GM21825 (cell line): Measurements from ENCODE around the gene FBXO21.

ENCODE experiments used
- ATAC-seq: cut with Tn5 transposase; IDR thresholded peaks from one replicate; pipeline ENCODE4 v1.9.1; 2021; ENCODE audit warnings: mild to moderate bottlenecking, moderate library complexity; ENCODE audit not compliant: unreplicated experiment

Gene FBXO21

GRCh38 chr12:117166107-117166506 is 24.2 kb downstream of the FBXO21 start:
- no peak for ATAC-seq

GRCh38 chr12:117165342-117165741 is 24.9 kb downstream of the FBXO21 start:
- no peak for ATAC-seq

- ATAC-seq, result no peak
These were observed 27.6 kb downstream of the FBXO21 start for GRCh38 chr12:117162633-117163032.

DNA sequence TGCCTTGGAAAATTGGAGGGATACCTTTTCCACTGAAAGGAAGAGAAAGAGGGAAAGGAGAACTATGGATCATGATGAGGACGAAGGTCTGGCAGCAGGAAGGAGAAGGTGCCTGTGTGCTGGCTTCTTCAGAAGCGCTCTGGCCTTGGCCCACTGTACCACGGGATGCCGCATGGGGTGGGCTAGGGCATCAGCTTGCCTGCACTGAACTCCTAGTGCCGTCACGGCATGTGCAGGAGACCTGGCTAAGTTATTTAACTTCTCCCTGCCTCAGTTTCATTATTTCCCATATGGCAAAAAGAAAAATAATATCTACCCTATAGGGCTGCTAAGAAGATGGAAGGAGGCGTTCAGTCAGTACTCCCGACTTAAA is 28.1 kb downstream of the FBXO21 start:
- ATAC-seq, result no peak

DNA sequence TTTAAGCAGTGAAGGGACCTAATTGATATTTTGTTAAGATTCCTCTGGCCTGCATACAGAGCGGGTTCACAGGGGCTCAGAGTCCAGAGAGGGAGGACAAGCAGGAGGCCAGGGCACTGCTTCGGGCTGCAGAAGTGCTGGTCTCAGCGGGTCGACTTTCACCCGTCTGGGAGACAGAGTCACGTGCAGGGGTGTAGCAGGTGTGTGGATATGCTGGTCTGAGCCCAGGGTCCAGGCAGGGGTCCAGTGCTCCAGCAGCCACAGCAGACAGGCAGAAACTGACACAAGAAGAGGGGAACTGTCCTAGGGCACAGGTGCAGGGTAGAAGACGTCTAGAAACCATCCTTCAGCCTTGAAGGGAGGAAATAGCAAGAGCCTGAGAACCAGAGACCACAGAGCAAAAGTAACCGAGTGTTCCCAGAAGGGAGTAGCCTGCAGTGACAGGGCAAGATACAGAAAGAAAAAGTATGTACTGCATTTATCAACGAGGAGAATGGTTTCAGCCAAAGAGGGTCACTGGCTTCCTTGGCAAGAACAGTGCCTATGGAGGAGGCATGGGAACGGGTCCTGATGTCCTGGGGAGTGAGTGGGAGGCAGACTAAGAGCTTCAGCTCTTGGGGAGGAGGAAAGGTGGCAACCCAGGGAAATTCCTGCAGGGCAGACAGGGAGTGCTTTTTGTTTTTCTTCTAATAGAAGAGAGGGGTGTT is 28.7 kb downstream of the FBXO21 start:
- ATAC-seq, result no peak

- ATAC-seq, result no peak
These were observed 30.6 kb downstream of the FBXO21 start for GRCh38 chr12:117159674-117160073.

DNA sequence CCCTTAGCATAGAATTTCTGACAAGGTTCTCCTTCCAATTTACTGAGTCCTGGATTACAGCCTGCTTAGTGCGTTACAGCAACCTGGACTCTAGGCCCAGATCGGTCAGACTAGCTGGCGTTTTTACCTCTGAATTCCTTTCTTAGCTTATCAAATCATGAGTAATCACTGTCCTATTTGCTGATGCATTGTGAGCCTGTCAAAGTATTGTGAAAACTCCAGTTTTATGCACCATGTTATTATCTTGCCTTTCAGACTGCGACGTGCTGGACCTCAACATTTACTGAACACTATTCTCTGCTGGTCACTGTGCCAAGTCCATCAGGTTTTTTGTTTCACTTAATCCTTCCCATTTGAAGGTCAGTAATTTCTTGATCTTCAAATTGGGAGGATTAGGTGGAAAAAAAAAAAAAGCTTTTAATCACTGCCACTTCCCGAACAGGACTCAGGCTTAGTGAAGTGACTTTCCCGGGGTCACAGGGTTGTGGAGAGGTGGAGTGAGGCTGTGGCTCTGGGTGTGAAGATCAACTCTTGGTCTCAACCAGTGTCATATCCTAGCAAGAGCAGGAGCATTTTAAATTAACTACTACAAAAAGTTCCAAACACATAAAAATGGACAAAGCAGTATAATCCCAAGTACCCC is 31.2 kb downstream of the FBXO21 start:
- no peak for ATAC-seq

DNA sequence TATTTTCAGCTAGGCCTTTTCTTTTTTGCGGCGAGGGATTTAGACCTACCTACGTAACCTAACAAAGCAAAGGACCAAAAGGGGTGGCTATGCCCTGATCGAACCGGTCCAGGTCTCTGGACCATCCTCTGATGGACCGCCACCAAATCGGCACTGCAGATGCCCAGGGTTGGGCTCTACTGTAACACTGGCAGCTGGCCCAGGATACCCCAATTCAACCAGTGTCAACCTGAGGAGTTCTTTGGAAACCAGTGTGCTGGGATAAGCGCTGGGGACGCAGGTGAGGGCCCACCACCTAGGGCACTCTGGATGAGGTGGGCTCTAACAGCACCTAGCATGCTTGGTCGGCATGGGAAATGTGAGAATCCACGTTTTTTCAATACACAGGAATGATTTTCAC is 32.2 kb downstream of the FBXO21 start:
- no peak for ATAC-seq

DNA sequence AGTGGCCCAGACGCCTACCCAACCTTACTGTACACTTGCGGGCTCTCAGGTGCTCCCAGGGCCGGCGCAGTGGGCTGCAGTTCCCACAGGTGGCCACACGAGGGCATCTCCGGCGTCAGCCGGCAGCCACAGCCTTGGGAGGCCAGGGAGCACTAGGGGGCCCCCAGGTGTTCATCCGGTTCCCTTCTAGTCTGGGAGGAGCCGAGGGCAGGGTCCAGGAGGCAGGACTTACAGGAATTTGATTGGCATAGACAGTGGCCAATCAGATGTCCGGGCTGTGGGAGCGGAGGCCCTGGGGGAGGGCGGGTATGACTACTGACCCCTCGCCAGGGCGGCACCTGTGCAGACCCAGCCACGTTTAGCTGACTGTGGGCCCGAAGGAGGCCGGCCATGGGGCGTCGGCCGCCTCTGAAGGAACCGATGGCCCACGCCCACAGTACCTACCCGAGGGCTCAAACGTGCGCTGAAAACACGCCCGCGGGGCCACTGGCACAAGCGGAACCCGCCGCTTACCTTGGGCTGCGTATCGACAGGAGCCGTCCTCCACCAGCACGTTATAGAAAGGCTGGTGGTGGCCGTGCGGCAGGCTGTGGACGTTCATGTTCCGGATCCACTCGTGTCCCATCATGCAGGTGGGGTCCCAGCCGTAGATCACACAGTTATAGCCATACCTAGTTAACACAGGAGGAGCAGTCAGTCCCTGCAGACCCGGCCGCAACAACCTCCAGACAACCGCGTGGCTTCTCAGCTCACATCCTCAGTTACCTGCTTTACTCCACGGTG is 34.8 kb downstream of the FBXO21 start:
- peak; percentile 54 for ATAC-seq

DNA sequence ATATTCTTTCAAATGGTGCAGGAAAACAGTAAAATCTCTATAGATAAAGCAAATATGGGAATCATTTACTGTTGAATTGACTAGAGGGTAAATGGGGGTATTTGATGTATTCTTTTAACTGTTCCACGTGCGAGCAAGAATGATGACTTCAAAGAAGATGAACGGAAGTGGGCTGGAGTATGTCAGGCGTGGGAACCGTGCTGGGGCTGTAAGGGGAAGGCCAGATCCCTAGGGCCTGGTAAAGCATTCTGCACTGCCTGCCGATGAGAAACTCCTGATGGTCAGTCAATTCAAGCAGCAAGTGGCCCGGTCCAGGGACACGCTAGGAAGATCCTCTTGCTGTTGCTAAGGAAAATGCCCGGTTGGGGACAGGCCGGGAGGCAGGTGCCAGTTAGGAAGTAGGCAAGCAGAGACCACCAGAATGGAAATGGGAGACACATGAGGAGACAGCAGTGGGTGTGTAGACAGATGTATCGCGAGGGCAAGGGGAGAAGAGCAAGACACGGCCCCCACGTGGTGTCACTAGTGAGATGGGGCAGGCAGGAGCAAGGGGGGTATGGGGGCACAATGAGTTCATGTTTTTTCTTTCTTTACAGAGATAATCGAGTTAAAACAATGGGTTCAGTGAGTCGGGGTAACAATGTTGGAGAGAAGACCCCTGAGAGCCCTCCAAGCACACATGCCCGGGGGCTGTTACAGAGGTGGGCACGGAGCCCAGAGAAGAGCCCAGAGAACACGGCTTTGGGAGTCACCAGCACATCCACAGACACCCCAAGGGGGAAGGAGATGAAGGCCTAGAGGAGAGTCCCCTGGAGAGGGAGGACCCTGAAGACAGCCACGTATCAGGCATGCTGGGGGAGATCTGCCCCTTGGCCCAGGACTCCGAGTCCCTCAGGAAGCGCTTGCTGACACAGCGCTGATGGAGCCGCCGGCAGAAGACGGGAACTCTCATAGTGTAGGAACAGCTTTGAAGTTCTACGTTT is 37.2 kb downstream of the FBXO21 start:
- no peak for ATAC-seq

GRCh38 chr12:117151403-117152031 is 38.8 kb downstream of the FBXO21 start:
- no peak for ATAC-seq

GRCh38 chr12:117149431-117149830 is 40.8 kb downstream of the FBXO21 start:
- ATAC-seq, result no peak

DNA sequence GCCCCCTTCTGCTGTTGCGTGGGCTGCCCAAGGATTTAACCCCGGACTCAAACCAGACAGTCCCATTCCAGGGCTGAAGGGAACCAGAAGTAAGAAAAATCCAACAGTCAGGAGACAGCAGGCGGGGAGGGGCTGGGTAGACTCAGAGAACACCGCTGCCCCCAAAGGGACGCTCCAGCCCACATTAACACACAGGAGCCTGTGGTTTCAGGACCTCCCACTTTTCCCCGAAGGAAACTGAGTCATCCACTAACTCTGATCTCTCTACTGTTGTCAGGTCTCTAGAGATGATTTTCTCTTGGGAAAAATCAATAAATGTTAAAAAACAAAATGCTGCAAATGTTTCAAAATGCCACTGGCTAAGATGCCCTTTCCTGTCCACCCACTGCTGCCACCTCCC is 41.6 kb downstream of the FBXO21 start:
- no peak for ATAC-seq

GRCh38 chr12:117147639-117148038 is 42.6 kb downstream of the FBXO21 start:
- ATAC-seq, result no peak

DNA sequence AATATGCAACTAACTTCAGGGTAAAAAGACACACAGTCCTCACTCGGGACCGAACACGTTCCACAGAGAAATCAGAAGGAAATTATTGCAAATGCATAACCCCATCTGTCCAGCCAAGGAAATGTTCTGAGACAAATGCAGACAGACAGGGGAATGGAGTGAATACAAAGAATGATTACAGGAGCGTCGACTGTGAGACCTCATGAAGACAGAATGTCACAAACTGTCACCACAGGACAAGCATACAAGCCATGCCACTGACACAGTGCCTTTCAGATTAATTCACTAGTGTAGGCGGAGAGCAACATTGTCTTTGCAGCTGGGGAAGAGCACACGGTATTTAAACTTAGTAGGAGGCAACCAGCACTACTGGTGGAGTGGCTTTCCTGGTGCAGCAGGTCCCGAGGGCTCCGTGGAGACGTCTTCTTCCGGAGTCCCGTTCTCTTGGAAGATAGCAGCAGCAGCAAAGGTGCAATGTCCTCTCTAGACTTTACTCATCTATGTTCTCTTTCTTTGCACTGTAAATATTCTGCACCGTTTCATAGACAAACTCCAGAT is 44.6 kb downstream of the FBXO21 start:
- ATAC-seq, result no peak

GRCh38 chr12:117144599-117144998 is 45.7 kb downstream of the FBXO21 start:
- ATAC-seq, result no peak

DNA sequence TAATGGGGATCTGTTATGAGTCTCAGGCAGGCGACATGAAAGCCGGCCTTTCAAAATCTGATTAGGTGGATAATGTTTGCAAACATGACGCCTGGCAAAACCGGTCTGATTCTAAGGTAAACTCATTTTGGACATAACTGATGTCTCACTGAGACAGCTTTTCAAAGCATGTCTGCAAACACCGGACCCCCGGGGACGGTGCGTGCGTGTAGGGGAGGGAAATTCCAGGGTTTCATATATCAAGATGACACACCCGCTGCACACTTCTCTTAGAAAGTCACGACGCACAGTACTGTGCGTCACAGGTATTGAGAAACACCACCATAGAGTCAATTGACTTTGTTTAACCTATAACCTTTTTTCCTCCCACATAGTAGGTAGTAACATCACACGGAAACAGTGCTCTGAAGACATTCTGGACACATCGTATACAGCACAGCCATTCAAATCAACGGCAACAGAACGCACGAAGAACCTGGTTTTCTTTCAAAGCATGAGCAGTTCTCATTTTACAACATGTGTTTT is 47.2 kb downstream of the FBXO21 start:
- ATAC-seq, result no peak

DNA sequence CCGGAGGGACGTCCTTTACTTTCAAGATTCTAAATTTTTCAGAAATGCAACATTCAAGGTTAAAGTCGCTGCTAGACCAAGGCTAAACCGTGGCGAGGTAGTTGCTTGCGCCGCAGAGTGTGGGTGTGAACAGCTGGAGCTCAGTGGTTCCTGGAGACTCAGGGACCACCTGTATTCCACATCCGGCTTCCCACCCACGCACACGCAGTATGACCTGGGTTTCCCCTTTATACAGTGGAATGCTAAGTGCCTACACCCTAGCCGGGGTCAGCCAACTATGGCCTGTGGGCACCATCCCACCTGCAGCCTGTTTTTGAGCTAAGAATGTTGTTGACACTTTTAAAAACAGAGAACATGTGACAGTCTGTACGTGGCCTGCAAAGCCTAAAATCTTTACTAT is 48.2 kb downstream of the FBXO21 start:
- no peak for ATAC-seq

- no peak for ATAC-seq
These were observed 49.0 kb downstream of the FBXO21 start for GRCh38 chr12:117141097-117141898.
